ENCODE results near the gene RHO.

DNA sequence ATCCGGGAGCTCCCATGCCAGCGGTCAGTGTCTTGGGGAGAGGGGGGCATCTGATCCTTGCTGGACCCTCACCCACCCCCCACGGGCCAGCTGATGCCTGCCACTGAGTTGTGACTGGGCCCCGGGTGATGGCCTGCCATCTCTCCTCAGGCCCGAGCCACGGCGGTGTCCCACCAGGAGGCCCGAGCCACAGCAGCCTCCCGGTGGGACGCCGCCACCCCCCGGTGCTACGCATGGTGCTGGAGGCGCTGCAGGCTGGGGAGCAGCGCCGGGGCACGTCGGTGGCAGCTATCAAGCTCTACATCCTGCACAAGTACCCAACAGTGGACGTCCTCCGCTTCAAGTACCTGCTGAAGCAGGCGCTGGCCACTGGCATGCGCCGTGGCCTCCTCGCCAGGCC lies 18.8 kb downstream of the RHO start:
- no peak for TF ChIP-seq EZH2phosphoT487 (IDR thresholded peaks at IDR 0.05; ENCODE audit: low read length)
- TF ChIP-seq, protein P1, sequence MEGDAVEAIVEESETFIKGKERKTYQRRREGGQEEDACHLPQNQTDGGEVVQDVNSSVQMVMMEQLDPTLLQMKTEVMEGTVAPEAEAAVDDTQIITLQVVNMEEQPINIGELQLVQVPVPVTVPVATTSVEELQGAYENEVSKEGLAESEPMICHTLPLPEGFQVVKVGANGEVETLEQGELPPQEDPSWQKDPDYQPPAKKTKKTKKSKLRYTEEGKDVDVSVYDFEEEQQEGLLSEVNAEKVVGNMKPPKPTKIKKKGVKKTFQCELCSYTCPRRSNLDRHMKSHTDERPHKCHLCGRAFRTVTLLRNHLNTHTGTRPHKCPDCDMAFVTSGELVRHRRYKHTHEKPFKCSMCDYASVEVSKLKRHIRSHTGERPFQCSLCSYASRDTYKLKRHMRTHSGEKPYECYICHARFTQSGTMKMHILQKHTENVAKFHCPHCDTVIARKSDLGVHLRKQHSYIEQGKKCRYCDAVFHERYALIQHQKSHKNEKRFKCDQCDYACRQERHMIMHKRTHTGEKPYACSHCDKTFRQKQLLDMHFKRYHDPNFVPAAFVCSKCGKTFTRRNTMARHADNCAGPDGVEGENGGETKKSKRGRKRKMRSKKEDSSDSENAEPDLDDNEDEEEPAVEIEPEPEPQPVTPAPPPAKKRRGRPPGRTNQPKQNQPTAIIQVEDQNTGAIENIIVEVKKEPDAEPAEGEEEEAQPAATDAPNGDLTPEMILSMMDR (IDR thresholded peaks at IDR 0.05; ENCODE audit: low read length): no peak
- no peak for TF ChIP-seq EZH2 (optimal IDR thresholded peaks at IDR 0.05; ENCODE audit: low read depth, low read length)

Measured in MM.1S (cell line).